BJ (cell line): ENCODE results near the gene ROS1. TPM values are rescaled to one million over a fixed set of nuclear protein-coding genes. Genes with fewer than 3 reads are reported as not detected.

Source experiments
- CTCF ChIA-PET: fragments of 350-600 bp; formaldehyde crosslinking; extraction: SDS; loops from one replicate; lab custom pipeline; 2021; ENCODE audit warnings: antibody characterized with exemption, inconsistent platforms; lab: Yijun Ruan, JAX
- POLR2A ChIA-PET: fragments of 300-600 bp; sonication (Branson Sonifier 250); formaldehyde crosslinking; extraction: SDS; loops from one replicate; lab custom pipeline; 2021; ENCODE audit warnings: antibody characterized with exemption; lab: Charles Lee
- DNase-seq: peaks from one replicate; pipeline ENCODE4 v3.0.0-alpha.2; 2011; ENCODE audit warnings: low read depth
- H3K27me3 ChIP-seq: 2 replicates; pipeline ENCODE4 v1.6.0; 2011; ENCODE audit warnings: low read length; ENCODE audit not compliant: control insufficient read depth, insufficient read depth
- H3K36me3 ChIP-seq: 2 replicates; pipeline ENCODE4 v1.5.1; 2011; ENCODE audit warnings: low read length; ENCODE audit not compliant: control insufficient read depth, insufficient read depth
- H3K4me3 ChIP-seq: 2 replicates; pipeline ENCODE4 v1.5.1; 2011; ENCODE audit warnings: low read depth, mild to moderate bottlenecking, control low read depth, low read length
- polyA plus RNA-seq: library from polyadenylated mRNA; depleted of rRNA; stranded (reverse); fragments of >200 nt; gene quantifications from 2 replicates; pipeline ENCODE4 v1.2.3, GENCODE V29; 2011
- TF ChIP-seq, protein P1 (sequence below): IDR thresholded peaks from 2 replicates; pipeline ENCODE4 v1.5.1; 2011; ENCODE audit warnings: low read depth, mild to moderate bottlenecking, control low read depth, inconsistent platforms, low read length, moderate library complexity; ENCODE audit not compliant: insufficient read depth

Gene ROS1
- polyA plus RNA-seq, 1 experiment, result 0.16 TPM

DNA sequence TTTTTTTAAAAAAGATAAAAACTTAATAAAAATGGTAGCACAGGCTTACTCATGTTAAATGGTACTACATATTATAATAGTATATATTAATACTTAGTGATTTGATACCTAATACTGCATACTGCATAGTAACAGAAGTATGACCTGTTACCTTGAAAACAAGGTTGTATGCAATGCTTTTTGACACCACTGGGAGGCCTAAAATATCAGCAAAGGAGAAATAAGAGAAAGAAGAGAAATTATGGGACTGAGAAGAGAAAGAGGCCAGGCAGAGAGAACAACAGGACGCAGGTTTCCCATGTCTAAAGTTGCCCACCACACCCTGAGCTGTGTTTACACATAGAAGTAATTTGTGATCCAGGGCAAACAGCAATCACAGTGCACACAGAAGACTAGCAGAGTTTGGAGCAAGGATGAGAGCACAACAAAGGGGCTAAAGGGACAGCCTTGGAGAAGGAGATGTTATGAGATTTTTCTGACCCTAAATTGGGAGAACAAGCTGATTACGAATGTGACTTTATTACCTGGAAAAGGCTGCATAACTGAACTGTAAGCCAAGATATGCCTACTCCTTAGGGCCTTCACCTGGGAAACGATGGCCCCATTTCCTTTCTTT lies 73.2 kb downstream of the ROS1 start:
- ChIA-PET POLR2A (no interaction called here), CTCF (interaction anchor here (0.7 to 4.9 kb wide), 11 partner anchors 16 to 253 kb away, joined by 3 to 34 read pairs (median 4); partner anchors contain the start of gene GOPC)
- no peak for DNase-seq
- no peaks in the 10 kb centered on the region for H3K36me3 ChIP-seq
- no peaks in the 10 kb centered on the region for H3K27me3 ChIP-seq
- TF ChIP-seq, protein P1, sequence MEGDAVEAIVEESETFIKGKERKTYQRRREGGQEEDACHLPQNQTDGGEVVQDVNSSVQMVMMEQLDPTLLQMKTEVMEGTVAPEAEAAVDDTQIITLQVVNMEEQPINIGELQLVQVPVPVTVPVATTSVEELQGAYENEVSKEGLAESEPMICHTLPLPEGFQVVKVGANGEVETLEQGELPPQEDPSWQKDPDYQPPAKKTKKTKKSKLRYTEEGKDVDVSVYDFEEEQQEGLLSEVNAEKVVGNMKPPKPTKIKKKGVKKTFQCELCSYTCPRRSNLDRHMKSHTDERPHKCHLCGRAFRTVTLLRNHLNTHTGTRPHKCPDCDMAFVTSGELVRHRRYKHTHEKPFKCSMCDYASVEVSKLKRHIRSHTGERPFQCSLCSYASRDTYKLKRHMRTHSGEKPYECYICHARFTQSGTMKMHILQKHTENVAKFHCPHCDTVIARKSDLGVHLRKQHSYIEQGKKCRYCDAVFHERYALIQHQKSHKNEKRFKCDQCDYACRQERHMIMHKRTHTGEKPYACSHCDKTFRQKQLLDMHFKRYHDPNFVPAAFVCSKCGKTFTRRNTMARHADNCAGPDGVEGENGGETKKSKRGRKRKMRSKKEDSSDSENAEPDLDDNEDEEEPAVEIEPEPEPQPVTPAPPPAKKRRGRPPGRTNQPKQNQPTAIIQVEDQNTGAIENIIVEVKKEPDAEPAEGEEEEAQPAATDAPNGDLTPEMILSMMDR, result peak; percentile 66
- H3K4me3 ChIP-seq, result no peak overlapping the region

GRCh38 chr6:117351521-117351920 lies 74.2 kb downstream of the ROS1 start:
- POLR2A ChIA-PET, result no interaction called here
- DNase-seq, result no peak
- TF ChIP-seq, protein P1, result no peak
- H3K27me3 ChIP-seq, result no peaks in the 10 kb centered on the region
- CTCF ChIA-PET, result interaction anchor here (0.8 to 4.9 kb wide), 8 partner anchors 15 to 254 kb away, joined by 3 to 34 read pairs (median 4); no protein-coding TSS in a partner anchor
- H3K4me3 ChIP-seq, result no peak overlapping the region
- no peaks in the 10 kb centered on the region for H3K36me3 ChIP-seq

- DNase-seq, result no peak
- TF ChIP-seq, protein P1, result peak; percentile 24; the same call in 1 of the 2 replicates
- CTCF ChIA-PET, result interaction anchor here (0.6 to 5.7 kb wide), 7 partner anchors 103 to 583 kb away, joined by 3 to 44 read pairs (median 5); partner anchors contain the start of gene GOPC
These were observed 79.4 kb downstream of the ROS1 start for GRCh38 chr6:117346142-117346930.

GRCh38 chr6:117345292-117345610 lies 80.5 kb downstream of the ROS1 start:
- CTCF ChIA-PET, result interaction anchor here (2.3 to 5.7 kb wide), 2 partner anchors 260 to 265 kb away, joined by 6 to 44 read pairs; no protein-coding TSS in a partner anchor
- TF ChIP-seq, protein P1, result no peak
- no peak for DNase-seq
- no peaks in the 10 kb centered on the region for H3K36me3 ChIP-seq
- H3K27me3 ChIP-seq, result no peaks in the 10 kb centered on the region
- POLR2A ChIA-PET, result no interaction called here
- no peak overlapping the region for H3K4me3 ChIP-seq

More at GRCh38 chr6:117346142-117346930, 79.4 kb downstream of the ROS1 start:
- no peak overlapping the region for H3K4me3 ChIP-seq
- H3K36me3 ChIP-seq, result no peaks in the 10 kb centered on the region
- no peaks in the 10 kb centered on the region for H3K27me3 ChIP-seq
- POLR2A ChIA-PET, result no interaction called here
